Measurements from ENCODE around the gene CIT.

DNA sequence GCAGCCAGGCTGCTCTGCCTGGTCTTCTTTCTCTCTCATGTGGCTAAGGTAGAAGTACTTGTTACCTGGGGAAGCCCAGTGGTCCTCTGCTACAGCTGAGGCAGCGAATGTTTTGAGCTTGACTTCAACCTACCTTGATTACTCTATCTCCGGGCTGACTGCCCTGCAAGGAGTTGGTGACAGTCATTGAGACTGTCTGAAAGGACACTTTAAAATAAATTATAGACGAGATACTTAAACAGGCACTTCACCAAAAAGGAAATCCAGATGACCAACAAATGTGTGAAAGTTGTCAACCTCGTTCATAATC is 474 bp upstream of the CIT start:
- TF ChIP-seq, protein P1, sequence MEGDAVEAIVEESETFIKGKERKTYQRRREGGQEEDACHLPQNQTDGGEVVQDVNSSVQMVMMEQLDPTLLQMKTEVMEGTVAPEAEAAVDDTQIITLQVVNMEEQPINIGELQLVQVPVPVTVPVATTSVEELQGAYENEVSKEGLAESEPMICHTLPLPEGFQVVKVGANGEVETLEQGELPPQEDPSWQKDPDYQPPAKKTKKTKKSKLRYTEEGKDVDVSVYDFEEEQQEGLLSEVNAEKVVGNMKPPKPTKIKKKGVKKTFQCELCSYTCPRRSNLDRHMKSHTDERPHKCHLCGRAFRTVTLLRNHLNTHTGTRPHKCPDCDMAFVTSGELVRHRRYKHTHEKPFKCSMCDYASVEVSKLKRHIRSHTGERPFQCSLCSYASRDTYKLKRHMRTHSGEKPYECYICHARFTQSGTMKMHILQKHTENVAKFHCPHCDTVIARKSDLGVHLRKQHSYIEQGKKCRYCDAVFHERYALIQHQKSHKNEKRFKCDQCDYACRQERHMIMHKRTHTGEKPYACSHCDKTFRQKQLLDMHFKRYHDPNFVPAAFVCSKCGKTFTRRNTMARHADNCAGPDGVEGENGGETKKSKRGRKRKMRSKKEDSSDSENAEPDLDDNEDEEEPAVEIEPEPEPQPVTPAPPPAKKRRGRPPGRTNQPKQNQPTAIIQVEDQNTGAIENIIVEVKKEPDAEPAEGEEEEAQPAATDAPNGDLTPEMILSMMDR (IDR thresholded peaks at IDR 0.05): no peak
- TF ChIP-seq POLR2A (IDR thresholded peaks at IDR 0.05): no peak

Data from body of pancreas (tissue), 4 donors.